Transverse colon (tissue), 4 donors: ENCODE measurements around the gene EDC3. TPM values are rescaled to one million over a fixed set of nuclear protein-coding genes. Genes with fewer than 3 reads are reported as not detected.
A peak's percentile ranks its signal among the peaks of the same experiment; 100 is the strongest.

ENCODE experiments used
- DNase-seq: peaks from one replicate; pipeline ENCODE4 v3.0.0-alpha.2; 2019
- H3K27ac ChIP-seq, 4 donors: fragments of 200-600 bp; sonication (generic); 2 replicates each; pipeline ENCODE4 v1.5.1; 2016 to 2018; ENCODE audit warnings: inconsistent platforms in 4 of 4
- H3K27me3 ChIP-seq: fragments of 200-600 bp; sonication (generic); 2 replicates; pipeline ENCODE4 v1.5.1; 2017; ENCODE audit warnings: inconsistent platforms
- H3K36me3 ChIP-seq, 4 donors: fragments of 200-600 bp; sonication (generic); 2 replicates each; pipeline ENCODE4 v1.5.1; 2017 to 2019; ENCODE audit warnings: inconsistent platforms in 4 of 4
- H3K4me1 ChIP-seq, 4 donors: fragments of 200-600 bp; sonication (generic); 2 replicates each; pipeline ENCODE4 v1.5.1; 2017 to 2020; ENCODE audit warnings: inconsistent platforms in 4 of 4
- H3K4me3 ChIP-seq, 4 donors: fragments of 200-600 bp; sonication (generic); 1 replicate in 1 of 4; 2 replicates in 3 of 4; pipeline versions ENCODE4 v1.5.1 to v1.6.1; 2017 to 2019; ENCODE audit warnings: inconsistent platforms in 4 of 4
- H3K9me3 ChIP-seq, 2 donors: fragments of 200-600 bp; sonication (generic); 2 replicates each; pipeline ENCODE4 v1.5.1; 2017 to 2019; ENCODE audit warnings: inconsistent platforms in 2 of 2
- EP300 ChIP-seq: sonication (generic); formaldehyde crosslinking; IDR thresholded peaks from one replicate; pipeline ENCODE4 v1.6.1; 2017; ENCODE audit warnings: antibody characterized with exemption, low read depth
- POLR2A ChIP-seq: fragments of 450-650 bp; IDR thresholded peaks from one replicate; pipeline ENCODE4 v1.6.1; 2016; ENCODE audit warnings: antibody characterized with exemption, mild to moderate bottlenecking, moderate library complexity
- POLR2AphosphoS5 ChIP-seq, 3 donors: sonication (generic); formaldehyde crosslinking; IDR thresholded peaks; one replicate each; pipeline ENCODE4 v1.6.1; 2016; ENCODE audit warnings: antibody characterized with exemption in 3 of 3
- WGBS, 2 donors: methylation state at CpG; one replicate each; pipeline ENCODE4 v1.1.5; 2018; ENCODE audit warnings: low coverage in 1 of 2; 5-methylcytosine and 5-hydroxymethylcytosine counted together
- in situ Hi-C, 4 donors: fragments of 200-750 bp; cut with MboI; loops; one replicate each; pipeline versions ENCODE4 v1.15.0 to v1.15.1; 2017; ENCODE audit warnings: low sequenced_read_pairs in 3 of 4, low pct_ligation_motif_present in 1 of 4, low pct_unique_long_range_greater_than_20kb in 1 of 4
- intact Hi-C: fragments of 100-400 bp; cut with DNase I; formaldehyde crosslinking; loops from one replicate; pipeline ENCODE4 v1.15.1; 2023; ENCODE audit warnings: low total_unique reads
- total RNA-seq, 4 donors: library from RNA; depleted of rRNA; stranded (reverse); fragments of >200 nt; gene quantifications; one replicate each; pipeline ENCODE4 v1.1.0, GENCODE V29; 2016
- TF ChIP-seq, protein P1 (sequence below), 5 experiments: fragments of 200-600 bp in 3 of 5; fragments of 450-650 bp in 2 of 5; sonication (generic) in 3 of 5; IDR thresholded peaks; 1 replicate in 2 of 5; 2 replicates in 3 of 5; pipeline ENCODE4 v1.5.1; 2016 to 2017; ENCODE audit warnings: antibody characterized with exemption in 5 of 5, inconsistent platforms in 3 of 5, mild to moderate bottlenecking in 2 of 5, moderate library complexity in 1 of 5

The EDC3 gene
- total RNA-seq, 4 donors from 2014 or later: 23.2 to 112 (median 29.4) TPM

GRCh38 chr15:74646480-74646879, 49.3 kb downstream of the EDC3 start:
- TF ChIP-seq, protein P1, sequence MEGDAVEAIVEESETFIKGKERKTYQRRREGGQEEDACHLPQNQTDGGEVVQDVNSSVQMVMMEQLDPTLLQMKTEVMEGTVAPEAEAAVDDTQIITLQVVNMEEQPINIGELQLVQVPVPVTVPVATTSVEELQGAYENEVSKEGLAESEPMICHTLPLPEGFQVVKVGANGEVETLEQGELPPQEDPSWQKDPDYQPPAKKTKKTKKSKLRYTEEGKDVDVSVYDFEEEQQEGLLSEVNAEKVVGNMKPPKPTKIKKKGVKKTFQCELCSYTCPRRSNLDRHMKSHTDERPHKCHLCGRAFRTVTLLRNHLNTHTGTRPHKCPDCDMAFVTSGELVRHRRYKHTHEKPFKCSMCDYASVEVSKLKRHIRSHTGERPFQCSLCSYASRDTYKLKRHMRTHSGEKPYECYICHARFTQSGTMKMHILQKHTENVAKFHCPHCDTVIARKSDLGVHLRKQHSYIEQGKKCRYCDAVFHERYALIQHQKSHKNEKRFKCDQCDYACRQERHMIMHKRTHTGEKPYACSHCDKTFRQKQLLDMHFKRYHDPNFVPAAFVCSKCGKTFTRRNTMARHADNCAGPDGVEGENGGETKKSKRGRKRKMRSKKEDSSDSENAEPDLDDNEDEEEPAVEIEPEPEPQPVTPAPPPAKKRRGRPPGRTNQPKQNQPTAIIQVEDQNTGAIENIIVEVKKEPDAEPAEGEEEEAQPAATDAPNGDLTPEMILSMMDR (IDR thresholded peaks at IDR 0.05): no peak
- TF ChIP-seq EP300 (no peak), POLR2A (no peak), POLR2AphosphoS5 (IDR thresholded peaks at IDR 0.05) (no peak)
- H3K4me3 ChIP-seq: no peak overlapping the region
- H3K27me3 ChIP-seq: no peaks in the 10 kb centered on the region
- no peaks in the 10 kb centered on the region for H3K36me3 ChIP-seq
- in situ Hi-C loops: loop anchor here (10.0 to 25.0 kb wide), 3 partner anchors 108 to 316 kb away; partner anchors contain the start of genes COX5A (in 2 of the 4) and RPP25 (in 1 of the 4)
- DNase-seq: no peak
- H3K27ac ChIP-seq: no peak overlapping the region
- peaks cover 4 to 44% (median 28%) of the 10 kb centered on the region in 4 donors for H3K4me1 ChIP-seq
- intact Hi-C loops: no loop called here
- H3K9me3 ChIP-seq: no peaks in the 10 kb centered on the region

DNA sequence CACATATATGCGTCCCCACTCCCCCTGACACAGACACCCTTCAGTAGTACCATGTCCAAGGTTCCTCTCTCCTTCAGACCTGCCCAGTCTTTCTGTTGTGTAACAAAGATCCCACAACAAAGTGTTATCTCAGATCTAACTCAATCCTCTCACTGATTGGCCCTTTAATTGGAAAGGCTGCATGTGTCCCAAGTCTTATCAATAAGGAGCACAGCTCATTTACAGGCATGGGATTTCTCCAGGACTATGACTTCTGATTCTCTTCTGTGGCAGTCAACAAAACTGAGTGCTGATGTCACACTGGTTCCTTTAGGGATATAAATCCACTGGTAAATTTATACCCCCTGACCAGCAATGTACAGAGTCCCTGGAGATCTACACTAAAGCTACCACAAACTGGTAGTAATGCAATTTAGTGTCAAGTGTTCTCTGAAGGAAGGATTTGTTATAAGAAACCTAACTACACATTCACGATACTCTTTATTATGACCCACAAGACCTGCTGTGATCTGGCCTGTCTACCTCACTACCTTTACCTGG, 52.1 kb downstream of the EDC3 start:
- WGBS, 2 donors: 66 to 73% methylated on average over 1 to 2 of the region's 2 CpGs
- Histone ChIP-seq H3K36me3 (peaks cover 0 to 8% (median 3%) of the 10 kb centered on the region in 4 donors), H3K27ac (peak overlapping the region; percentile 67 to 76 (median 70)), H3K4me1 (peaks cover 9 to 43% (median 27%) of the 10 kb centered on the region in 4 donors), H3K4me3 (no peak overlapping the region), H3K27me3 (no peaks in the 10 kb centered on the region), H3K9me3 (no peaks in the 10 kb centered on the region)
- intact Hi-C loops: no loop called here
- in situ Hi-C loops: loop anchor here (5.0 to 25.0 kb wide), 4 partner anchors 111 to 319 kb away; partner anchors contain the start of genes COX5A (in 2 of the 4) and RPP25 (in 1 of the 4)
- TF ChIP-seq EP300: no peak
- TF ChIP-seq POLR2A: no peak
- TF ChIP-seq POLR2AphosphoS5 (IDR thresholded peaks at IDR 0.05): no peak
- TF ChIP-seq, protein P1 (IDR thresholded peaks at IDR 0.05): no peak
- no peak for DNase-seq

DNA sequence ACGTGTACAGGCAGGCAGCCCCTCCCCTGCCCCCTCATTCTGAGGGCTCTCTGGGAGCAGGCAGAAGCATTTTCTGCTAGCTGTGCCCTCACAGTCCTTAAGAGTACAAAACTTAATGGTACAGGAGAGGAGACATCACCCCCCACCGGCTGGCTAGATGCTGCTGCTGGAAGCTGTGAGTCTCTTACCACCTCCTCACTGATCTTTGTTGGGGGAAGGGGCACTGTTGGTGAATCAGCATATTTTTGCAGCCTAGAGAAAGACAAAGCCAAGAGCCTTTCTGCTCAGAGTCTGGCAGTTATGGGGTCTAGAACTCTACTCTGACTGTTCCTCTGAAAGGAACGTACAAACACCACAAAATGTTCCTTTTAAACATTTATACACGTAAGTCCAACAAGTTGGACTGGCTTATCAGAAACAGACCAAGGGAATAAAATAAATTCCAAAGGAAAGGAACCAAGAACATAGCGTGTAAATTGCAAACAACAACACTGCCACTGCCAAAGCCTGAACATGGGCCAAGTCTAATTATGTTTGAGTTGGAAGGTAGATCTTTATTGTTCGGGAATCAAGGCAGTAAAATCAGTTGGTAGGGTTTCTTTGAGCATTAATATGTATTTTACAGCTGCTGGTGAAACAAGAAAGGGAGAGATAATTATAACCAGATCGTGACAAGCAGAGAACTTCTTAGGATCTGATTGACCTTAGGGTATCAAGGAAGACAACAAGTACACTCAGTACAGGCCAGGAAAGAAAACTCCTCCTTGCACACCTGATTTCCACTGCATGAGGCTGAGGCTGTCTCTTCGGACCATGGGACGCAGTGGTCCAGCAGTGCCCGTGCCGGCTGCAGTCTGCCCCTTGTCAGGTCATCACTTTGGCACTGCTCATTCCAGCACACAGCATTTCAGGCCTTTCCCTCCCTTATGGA, 52.8 kb downstream of the EDC3 start:
- intact Hi-C loops (no loop called here), in situ Hi-C loops (loop anchor here (5.0 to 25.0 kb wide), 4 partner anchors 112 to 319 kb away; partner anchors contain the start of genes COX5A (in 2 of the 4) and RPP25 (in 1 of the 4))
- Histone ChIP-seq H3K4me1 (peaks cover 9 to 43% (median 27%) of the 10 kb centered on the region in 4 donors), H3K27ac (peak overlapping the region; percentile 67 to 76 (median 70)), H3K9me3 (no peaks in the 10 kb centered on the region), H3K4me3 (no peak overlapping the region), H3K36me3 (peaks cover 0 to 8% (median 3%) of the 10 kb centered on the region in 4 donors), H3K27me3 (no peaks in the 10 kb centered on the region)
- peak in 1 of 3 donors; percentile 33 for TF ChIP-seq POLR2AphosphoS5 (IDR thresholded peaks at IDR 0.05)
- TF ChIP-seq EP300: no peak
- WGBS, 2 donors: 20 to 52% methylated on average over 3 to 11 of the region's 11 CpGs
- DNase-seq: peak; percentile 44

DNA sequence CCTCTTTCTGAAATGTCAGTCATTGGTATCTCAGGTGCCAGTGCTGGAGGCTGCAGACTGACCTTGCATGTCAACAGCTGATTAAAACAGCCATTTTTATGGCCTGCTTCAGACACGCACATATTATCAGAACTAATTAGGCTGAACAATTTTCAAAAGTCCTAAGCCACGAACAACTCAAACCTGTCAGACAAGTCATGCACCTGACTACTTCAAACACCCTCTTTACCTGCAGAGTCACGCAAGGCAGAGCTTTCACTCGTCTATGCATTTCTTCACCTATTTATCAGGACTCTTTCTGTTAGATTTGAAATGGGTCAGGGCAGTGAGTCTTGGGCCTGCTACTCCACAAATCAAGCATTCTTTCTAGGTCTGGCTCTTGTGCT, 53.5 kb downstream of the EDC3 start:
- no peak for TF ChIP-seq POLR2AphosphoS5 (IDR thresholded peaks at IDR 0.05)
- no peak for TF ChIP-seq EP300
- no peak for TF ChIP-seq POLR2A
- TF ChIP-seq, protein P1 (IDR thresholded peaks at IDR 0.05): no peak
- WGBS, 2 donors: 49 to 50% methylated on average over 2 to 4 of the region's 4 CpGs
- in situ Hi-C loops: loop anchor here (5.0 to 25.0 kb wide), 4 partner anchors 112 to 320 kb away; partner anchors contain the start of genes COX5A (in 2 of the 4) and RPP25 (in 1 of the 4)
- intact Hi-C loops: no loop called here
- no peaks in the 10 kb centered on the region for H3K9me3 ChIP-seq
- peaks cover 0 to 8% (median 3%) of the 10 kb centered on the region in 4 donors for H3K36me3 ChIP-seq
- no peak for DNase-seq
- H3K4me3 ChIP-seq: no peak overlapping the region
- peak overlapping the region; percentile 67 to 76 (median 70) for H3K27ac ChIP-seq
- no peaks in the 10 kb centered on the region for H3K27me3 ChIP-seq
- peaks cover 9 to 43% (median 27%) of the 10 kb centered on the region in 4 donors for H3K4me1 ChIP-seq
